Measurements from ENCODE around the gene BTNL9.
"Not testable (repeated sequence)": the region's sequence is repeated elsewhere in the genome, so short reads cannot be mapped to it uniquely, and the experiment has no call there.

The BTNL9 gene

GRCh38 chr5:181039931-181040630, at the start of gene BTNL9:
BTNL9 (plus strand) TSS chr5:181040266; CDS start chr5:181045490, 5,224 bp downstream.
- DNase-seq (ENCODE audit: low spot score) = no peak

GRCh38 chr5:180990882-180991242, 49.2 kb upstream of the BTNL9 start:
- DNase-seq (ENCODE audit: low spot score) = no peak

- no peak for DNase-seq (ENCODE audit: low spot score)
Measured at GRCh38 chr5:181001947-181002346, 38.1 kb upstream of the BTNL9 start.

- DNase-seq (ENCODE audit: low spot score) = no peak
Measured at GRCh38 chr5:181005791-181006190, 34.3 kb upstream of the BTNL9 start.

GRCh38 chr5:181008136-181008535, 31.9 kb upstream of the BTNL9 start:
- no peak for DNase-seq (ENCODE audit: low spot score)

GRCh38 chr5:181010018-181010417, 30.0 kb upstream of the BTNL9 start:
- DNase-seq (ENCODE audit: low spot score) = not testable (repeated sequence)

- DNase-seq (ENCODE audit: low spot score) = not testable (repeated sequence)
Measured at GRCh38 chr5:181014654-181015053, 25.4 kb upstream of the BTNL9 start.

- DNase-seq (ENCODE audit: low spot score) = not testable (repeated sequence)
Measured at GRCh38 chr5:181017448-181017847, 22.6 kb upstream of the BTNL9 start.

- no peak for DNase-seq (ENCODE audit: low spot score)
Measured at GRCh38 chr5:181020688-181021087, 19.4 kb upstream of the BTNL9 start.

GRCh38 chr5:181024245-181025064, 15.6 kb upstream of the BTNL9 start:
- DNase-seq (ENCODE audit: low spot score) = no peak

GRCh38 chr5:181027452-181028031, 12.5 kb upstream of the BTNL9 start:
- DNase-seq (ENCODE audit: low spot score) = no peak

GRCh38 chr5:181028032-181028819, 11.8 kb upstream of the BTNL9 start:
- no peak for DNase-seq (ENCODE audit: low spot score)

GRCh38 chr5:181031716-181032115, 8.3 kb upstream of the BTNL9 start:
- no peak for DNase-seq (ENCODE audit: low spot score)

- DNase-seq (ENCODE audit: low spot score) = no peak
Measured at GRCh38 chr5:181035991-181036815, 3.9 kb upstream of the BTNL9 start.

- no peak for DNase-seq (ENCODE audit: low spot score)
Measured at GRCh38 chr5:181036816-181037364, 3.2 kb upstream of the BTNL9 start.

- no peak for DNase-seq (ENCODE audit: low spot score)
Measured at GRCh38 chr5:181037365-181037861, 2.7 kb upstream of the BTNL9 start.

GRCh38 chr5:181039471-181039870, 595 bp upstream of the BTNL9 start:
- DNase-seq (ENCODE audit: low spot score) = no peak

- DNase-seq (ENCODE audit: low spot score) = no peak
Measured at GRCh38 chr5:181040631-181040945, 522 bp downstream of the BTNL9 start.

- DNase-seq (ENCODE audit: low spot score) = no peak
Measured at GRCh38 chr5:181041043-181041442, 977 bp downstream of the BTNL9 start.

GRCh38 chr5:181042036-181042713, 2.1 kb downstream of the BTNL9 start:
- no peak for DNase-seq (ENCODE audit: low spot score)
